H9 (cell line): ENCODE results near the gene NRCAM. TPM values are rescaled to one million over a fixed set of nuclear protein-coding genes. Genes with fewer than 3 reads are reported as not detected.

ENCODE experiments used
- DNase-seq: peaks from one replicate; pipeline ENCODE4 v3.0.0-alpha.2; 2017
- H2AFZ ChIP-seq: one replicate; pipeline ENCODE4 v1.6.1; 2013; ENCODE audit warnings: mild to moderate bottlenecking, low read length, control low read depth, moderate library complexity
- H2AK5ac ChIP-seq: 2 replicates; pipeline ENCODE4 v1.6.1; 2013; ENCODE audit warnings: low read length, control low read depth, mixed read lengths; ENCODE audit not compliant: insufficient read length
- H2BK120ac ChIP-seq: one replicate; pipeline ENCODE4 v1.6.1; 2013; ENCODE audit warnings: low read depth, mild to moderate bottlenecking, low read length, control low read depth, inconsistent platforms; ENCODE audit not compliant: poor library complexity, severe bottlenecking
- H2BK12ac ChIP-seq: 2 replicates; pipeline ENCODE4 v1.6.1; 2013; ENCODE audit warnings: low read length, control low read depth, mixed read lengths, low read depth; ENCODE audit not compliant: insufficient read length
- H2BK15ac ChIP-seq: 2 replicates; pipeline ENCODE4 v1.6.1; 2013; ENCODE audit warnings: low read depth, low read length, control low read depth
- H2BK20ac ChIP-seq: one replicate; pipeline ENCODE4 v1.6.1; 2013; ENCODE audit warnings: low read depth, mild to moderate bottlenecking, low read length, control low read depth, inconsistent platforms; ENCODE audit not compliant: poor library complexity, severe bottlenecking
- H2BK5ac ChIP-seq: 2 replicates; pipeline ENCODE4 v1.6.1; 2013; ENCODE audit warnings: low read length, control low read depth, mixed read lengths; ENCODE audit not compliant: insufficient read length
- H3K14ac ChIP-seq: 2 replicates; pipeline ENCODE4 v1.6.1; 2013; ENCODE audit warnings: low read length, control low read depth; ENCODE audit not compliant: insufficient read depth
- H3K18ac ChIP-seq: 2 replicates; pipeline ENCODE4 v1.6.1; 2013; ENCODE audit warnings: low read depth, mild to moderate bottlenecking, mixed read lengths, low read length, control low read depth; ENCODE audit not compliant: insufficient read length
- H3K23ac ChIP-seq: 2 replicates; pipeline ENCODE4 v1.6.1; 2013; ENCODE audit warnings: low read length, control low read depth, mixed read lengths, low read depth; ENCODE audit not compliant: insufficient read length
- H3K23me2 ChIP-seq: 2 replicates; pipeline ENCODE4 v1.6.1; 2013; ENCODE audit warnings: low read depth, mild to moderate bottlenecking, mixed read lengths, low read length, control low read depth; ENCODE audit not compliant: insufficient read length, poor library complexity, severe bottlenecking
- H3K27ac ChIP-seq: 2 replicates; pipeline ENCODE4 v1.5.1; 2013; ENCODE audit warnings: low read length, control low read depth, mixed read lengths, low read depth; ENCODE audit not compliant: insufficient read length
- H3K27me3 ChIP-seq: 2 replicates; pipeline ENCODE4 v1.6.1; 2013; ENCODE audit warnings: low read length, control low read depth, inconsistent platforms; ENCODE audit not compliant: insufficient read depth
- H3K4ac ChIP-seq: 2 replicates; pipeline ENCODE4 v1.6.1; 2013; ENCODE audit warnings: low read depth, mild to moderate bottlenecking, control low read depth, inconsistent platforms, low read length, moderate library complexity
- H3K4me1 ChIP-seq: 2 replicates; pipeline ENCODE4 v1.6.1; 2013; ENCODE audit warnings: low read length, control low read depth, inconsistent platforms; ENCODE audit not compliant: insufficient read depth
- H3K4me2 ChIP-seq: 2 replicates; pipeline ENCODE4 v1.6.1; 2013; ENCODE audit warnings: low read length, control low read depth, mixed read lengths; ENCODE audit not compliant: insufficient read length, insufficient read depth
- H3K56ac ChIP-seq: 2 replicates; pipeline ENCODE4 v1.6.1; 2013; ENCODE audit warnings: low read depth, mild to moderate bottlenecking, mixed read lengths, low read length, control low read depth; ENCODE audit not compliant: insufficient read length
- H3K79me1 ChIP-seq: 2 replicates; pipeline ENCODE4 v1.6.1; 2013; ENCODE audit warnings: low read depth, mild to moderate bottlenecking, moderate library complexity, low read length, control low read depth, inconsistent platforms; ENCODE audit not compliant: insufficient read depth, poor library complexity, severe bottlenecking
- H3K79me2 ChIP-seq: 2 replicates; pipeline ENCODE4 v1.6.1; 2013; ENCODE audit warnings: low read length, control low read depth, inconsistent platforms; ENCODE audit not compliant: insufficient read depth
- H3K9ac ChIP-seq: 2 replicates; pipeline ENCODE4 v1.6.1; 2013; ENCODE audit warnings: low read length, control low read depth, mixed read lengths; ENCODE audit not compliant: insufficient read length; ENCODE audit errors: extremely low read depth
- H3K9me3 ChIP-seq: one replicate; pipeline ENCODE4 v1.6.1; 2013; ENCODE audit warnings: low read depth, low read length, inconsistent platforms; ENCODE audit not compliant: control insufficient read depth
- H3T11ph ChIP-seq: one replicate; pipeline ENCODE4 v1.6.1; 2013; ENCODE audit warnings: mild to moderate bottlenecking, low read length, control low read depth, inconsistent platforms
- H4K20me1 ChIP-seq: one replicate; pipeline ENCODE4 v1.6.1; 2013; ENCODE audit not compliant: control insufficient read depth, insufficient read length, insufficient read depth
- H4K5ac ChIP-seq: 2 replicates; pipeline ENCODE4 v1.6.1; 2013; ENCODE audit warnings: low read depth, mild to moderate bottlenecking, mixed read lengths, low read length, control low read depth; ENCODE audit not compliant: insufficient read length
- H4K8ac ChIP-seq: replicated peaks from 2 replicates; pipeline ENCODE4 v1.6.1; 2013; ENCODE audit warnings: low read length, control low read depth, mixed read lengths, low read depth; ENCODE audit not compliant: insufficient read length
- H4K91ac ChIP-seq: 2 replicates; pipeline ENCODE4 v1.6.1; 2013; ENCODE audit warnings: low read depth, mild to moderate bottlenecking, moderate library complexity, mixed read lengths, low read length, control low read depth; ENCODE audit not compliant: insufficient read length
- H3K27ac Mint-ChIP-seq, 3 experiments: 2 replicates in 2 of 3; 3 replicates in 1 of 3; pipeline ENCODE4 v1.8.0; 2020 to 2021; ENCODE audit warnings: mixed read lengths in 3 of 3, mild to moderate bottlenecking in 1 of 3, moderate library complexity in 1 of 3
- H3K27me3 Mint-ChIP-seq: 2 replicates; pipeline ENCODE4 v1.8.0; 2021; ENCODE audit warnings: low read depth, mild to moderate bottlenecking, moderate library complexity, mixed read lengths
- H3K36me3 Mint-ChIP-seq, 3 experiments: 2 replicates in 2 of 3; 3 replicates in 1 of 3; pipeline ENCODE4 v1.8.0; 2020 to 2021; ENCODE audit warnings: low read depth in 3 of 3, mixed read lengths in 3 of 3; ENCODE audit not compliant: insufficient read depth in 1 of 3
- H3K4me1 Mint-ChIP-seq, 2 experiments: 2 replicates each; pipeline ENCODE4 v1.8.0; 2020; ENCODE audit warnings: mixed read lengths in 2 of 2
- H3K4me3 Mint-ChIP-seq, 2 experiments: 2 replicates in 1 of 2; 3 replicates in 1 of 2; pipeline ENCODE4 v1.8.0; 2020 to 2021; ENCODE audit warnings: mild to moderate bottlenecking in 2 of 2, mixed read lengths in 2 of 2, moderate library complexity in 1 of 2
- H3K9me3 Mint-ChIP-seq, 2 experiments: 2 replicates in 1 of 2; 3 replicates in 1 of 2; pipeline ENCODE4 v1.8.0; 2020; ENCODE audit warnings: mild to moderate bottlenecking in 2 of 2, mixed read lengths in 2 of 2, moderate library complexity in 1 of 2
- WGBS: extraction: QIAGEN DNeasy Blood & Tissue Kit; methylation state at CpG from one replicate; pipeline ENCODE4 v1.1.7; 2013; ENCODE audit warnings: missing lambda C conversion rate, low lambda C conversion rate, mixed read lengths; ENCODE audit not compliant: insufficient read length; ENCODE audit errors: extremely low coverage; 5-methylcytosine and 5-hydroxymethylcytosine counted together
- total RNA-seq: library from RNA; stranded (reverse); gene quantifications from 2 replicates; pipeline ENCODE4 v1.2.1, GENCODE V29; 2021
- TF ChIP-seq, protein P1 (sequence below): fragments of 200-600 bp; sonication (generic); conservative IDR thresholded peaks from 3 replicates; pipeline ENCODE4 v1.8.0; 2021; ENCODE audit warnings: antibody characterized with exemption, mild to moderate bottlenecking

Gene NRCAM
- total RNA-seq, 1 experiment from 2014 or later, result 2.3 TPM

DNA sequence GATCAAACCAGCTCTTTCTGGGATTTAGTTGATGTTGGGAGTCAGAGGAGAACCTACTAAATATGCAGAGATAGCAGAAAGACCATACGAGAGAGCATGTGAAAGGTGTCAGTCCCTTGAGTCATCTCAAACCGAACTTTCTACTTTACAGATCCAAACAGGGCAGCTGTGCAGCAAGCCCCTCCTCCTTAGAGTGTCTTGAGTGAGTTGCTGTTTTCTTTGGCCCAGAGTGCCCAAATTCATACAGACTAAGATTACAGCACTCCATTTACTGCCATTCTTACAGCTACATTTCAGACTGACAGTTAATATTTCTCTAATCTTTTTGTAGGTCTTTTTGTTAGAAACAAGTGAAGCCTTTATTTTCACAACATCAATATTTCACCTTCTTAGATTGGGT, 53.4 kb downstream of the NRCAM start:
- H3K18ac ChIP-seq, result no peak overlapping the region
- no peak for DNase-seq
- no peaks in the 10 kb centered on the region for H3K27me3 Mint-ChIP-seq

More for the DNA sequence above, 53.4 kb downstream of the NRCAM start:
- Histone ChIP-seq H3K4ac (no peak overlapping the region), H4K5ac (no peak overlapping the region), H3K27me3 (no peaks in the 10 kb centered on the region), H3K56ac (no peak overlapping the region), H2AK5ac (no peak overlapping the region), H3K23ac (no peak overlapping the region), H3K79me1 (no peaks in the 10 kb centered on the region), H3K27ac (no peak overlapping the region), H2BK12ac (no peak overlapping the region), H2BK15ac (no peak overlapping the region), H2BK20ac (no peak overlapping the region), H3K4me2 (no peak overlapping the region), H3T11ph (no peak overlapping the region), H3K79me2 (no peaks in the 10 kb centered on the region), H4K20me1 (no peaks in the 10 kb centered on the region), H3K9me3 (no peaks in the 10 kb centered on the region), H2BK5ac (no peak overlapping the region), H2AFZ (no peak overlapping the region), H4K8ac (no peak overlapping the region), H3K4me1 (no peaks in the 10 kb centered on the region), H3K9ac (no peak overlapping the region), H2BK120ac (no peak overlapping the region), H3K14ac (no peak overlapping the region), H4K91ac (no peak overlapping the region), H3K23me2 (no peaks in the 10 kb centered on the region)
- Mint-ChIP-seq H3K9me3 (no peaks in the 10 kb centered on the region), H3K36me3 (no peaks in the 10 kb centered on the region), H3K4me1 (peaks cover 0 to 3% of the 10 kb centered on the region in 2 experiments; a peak in 1 of 4 replicates), H3K4me3 (no peak overlapping the region), H3K27ac (no peak overlapping the region)
- WGBS, result no CpG with 5 or more reads among the region's 2 CpGs
- TF ChIP-seq, protein P1, sequence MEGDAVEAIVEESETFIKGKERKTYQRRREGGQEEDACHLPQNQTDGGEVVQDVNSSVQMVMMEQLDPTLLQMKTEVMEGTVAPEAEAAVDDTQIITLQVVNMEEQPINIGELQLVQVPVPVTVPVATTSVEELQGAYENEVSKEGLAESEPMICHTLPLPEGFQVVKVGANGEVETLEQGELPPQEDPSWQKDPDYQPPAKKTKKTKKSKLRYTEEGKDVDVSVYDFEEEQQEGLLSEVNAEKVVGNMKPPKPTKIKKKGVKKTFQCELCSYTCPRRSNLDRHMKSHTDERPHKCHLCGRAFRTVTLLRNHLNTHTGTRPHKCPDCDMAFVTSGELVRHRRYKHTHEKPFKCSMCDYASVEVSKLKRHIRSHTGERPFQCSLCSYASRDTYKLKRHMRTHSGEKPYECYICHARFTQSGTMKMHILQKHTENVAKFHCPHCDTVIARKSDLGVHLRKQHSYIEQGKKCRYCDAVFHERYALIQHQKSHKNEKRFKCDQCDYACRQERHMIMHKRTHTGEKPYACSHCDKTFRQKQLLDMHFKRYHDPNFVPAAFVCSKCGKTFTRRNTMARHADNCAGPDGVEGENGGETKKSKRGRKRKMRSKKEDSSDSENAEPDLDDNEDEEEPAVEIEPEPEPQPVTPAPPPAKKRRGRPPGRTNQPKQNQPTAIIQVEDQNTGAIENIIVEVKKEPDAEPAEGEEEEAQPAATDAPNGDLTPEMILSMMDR, result no peak
